Activated T-cell treated with anti-CD3 and anti-CD28 coated beads for 48 hours (primary cell): ENCODE data around the gene LAMTOR3.
A peak's percentile ranks its signal among the peaks of the same experiment; 100 is the strongest.

Source experiments
- DNase-seq: peaks from one replicate; pipeline ENCODE4 v3.0.0-alpha.2; 2020; ENCODE audit warnings: low read depth

LAMTOR3 gene, protein sequence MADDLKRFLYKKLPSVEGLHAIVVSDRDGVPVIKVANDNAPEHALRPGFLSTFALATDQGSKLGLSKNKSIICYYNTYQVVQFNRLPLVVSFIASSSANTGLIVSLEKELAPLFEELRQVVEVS

DNA sequence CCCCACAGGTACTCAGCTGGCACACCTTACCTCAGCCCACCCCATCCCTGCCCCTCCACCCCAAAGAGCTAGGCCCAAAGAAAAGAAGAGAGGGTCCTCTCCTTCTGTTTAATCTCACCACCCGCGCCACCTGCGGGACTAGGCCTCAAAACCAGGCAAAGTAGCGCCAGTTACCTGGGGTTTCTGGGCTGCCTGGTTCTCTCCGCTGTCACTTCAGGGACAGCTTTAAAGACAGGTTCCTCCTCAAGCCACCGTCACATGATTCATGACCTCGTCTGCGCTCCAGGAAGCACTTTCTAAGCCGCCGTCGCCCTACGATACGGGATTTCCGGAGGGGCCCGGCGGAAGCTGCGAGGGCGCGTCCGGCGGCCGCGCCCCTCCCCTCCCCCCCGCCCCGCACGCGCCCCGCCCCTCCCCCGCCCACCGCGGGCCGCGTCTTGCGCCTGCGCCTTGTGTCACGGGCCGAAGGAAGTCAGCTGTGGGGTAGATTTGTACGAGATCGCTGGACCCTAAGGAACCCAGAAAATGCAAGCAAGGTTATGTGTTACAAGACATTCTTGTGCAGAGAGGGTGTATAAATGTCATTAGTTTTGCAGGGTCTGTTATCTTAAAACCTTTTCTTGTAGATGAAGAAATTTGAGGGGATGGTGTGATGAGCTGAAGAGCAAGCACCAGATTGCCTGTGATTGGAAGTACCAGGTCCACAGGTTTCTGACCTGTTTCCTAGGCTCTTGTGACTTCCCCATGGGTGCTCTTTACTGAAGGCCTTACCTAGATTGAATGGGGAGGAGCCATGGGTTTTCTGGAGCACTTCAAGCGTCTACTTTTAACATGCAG lies at the start of gene LAMTOR3:
Gene LAMTOR3, minus strand, starts transcription at position 267 of the 837 bp plus-strand sequence. CDS start 464 bp downstream, outside the sequence.
- DNase-seq: peak; percentile 83

- DNase-seq: no peak
These were observed 44.1 kb upstream of the LAMTOR3 start for GRCh38 chr4:99938243-99938753.

DNA sequence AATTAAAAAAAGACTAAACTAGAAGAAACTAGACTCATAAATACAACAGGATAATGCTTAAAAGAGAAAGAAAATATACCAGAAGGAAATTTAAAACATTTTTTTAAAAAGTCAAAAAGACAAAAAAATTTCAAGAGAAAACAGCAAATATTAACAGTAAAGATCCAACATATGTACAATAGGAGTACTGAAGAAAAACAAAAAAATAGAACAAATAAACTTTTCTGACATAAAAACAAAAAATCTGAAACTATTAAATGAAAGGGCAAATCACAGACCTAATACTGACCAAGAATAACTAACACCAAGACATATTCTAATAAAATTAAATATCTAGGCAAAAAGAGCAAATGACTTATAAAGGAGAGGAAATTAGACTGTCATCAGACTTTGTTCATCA lies 40.7 kb upstream of the LAMTOR3 start:
- DNase-seq: no peak

- DNase-seq: no peak
These were observed 33.3 kb upstream of the LAMTOR3 start for GRCh38 chr4:99927566-99927965.

DNA sequence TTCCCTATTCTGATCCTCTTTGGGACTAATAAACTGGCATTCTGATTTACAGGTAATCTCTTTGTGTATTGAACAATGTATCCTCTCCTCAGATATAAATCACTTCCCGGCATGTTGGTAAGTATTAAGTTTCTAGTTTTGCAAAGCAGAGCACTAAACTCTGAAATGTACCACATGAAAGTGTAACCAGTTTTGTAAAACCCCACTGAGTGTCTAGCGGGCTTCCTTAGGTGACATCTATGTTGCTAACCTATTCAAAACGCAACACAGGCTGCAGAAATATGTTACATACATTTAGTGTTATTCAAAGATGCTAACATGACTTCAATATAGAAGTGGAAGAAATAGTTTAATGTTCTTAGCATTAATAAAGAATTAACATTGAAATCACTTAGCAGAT lies 26.9 kb upstream of the LAMTOR3 start:
- DNase-seq: no peak

- no peak for DNase-seq
These were observed 24.4 kb upstream of the LAMTOR3 start for GRCh38 chr4:99918656-99919055.

DNA sequence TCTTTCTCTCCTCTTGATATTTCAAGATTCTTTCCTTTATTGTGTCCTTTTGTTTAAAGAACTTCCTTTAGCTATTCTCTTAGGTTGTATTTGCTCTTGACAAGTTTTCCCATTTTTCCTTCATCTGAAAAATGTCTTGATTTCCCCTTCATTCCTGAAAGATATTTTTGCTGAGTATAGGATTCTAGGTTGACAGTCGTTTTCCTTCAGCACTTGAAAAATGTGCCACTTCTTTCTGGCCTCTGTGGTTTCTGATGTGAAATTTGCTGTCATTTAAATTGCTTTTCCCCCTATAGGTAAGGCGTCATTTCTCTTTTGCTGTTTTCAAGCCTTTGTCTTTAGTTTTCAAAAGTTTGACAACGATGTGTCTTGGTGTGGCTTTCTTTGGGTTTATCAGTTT lies 23.3 kb upstream of the LAMTOR3 start:
- DNase-seq: no peak

DNA sequence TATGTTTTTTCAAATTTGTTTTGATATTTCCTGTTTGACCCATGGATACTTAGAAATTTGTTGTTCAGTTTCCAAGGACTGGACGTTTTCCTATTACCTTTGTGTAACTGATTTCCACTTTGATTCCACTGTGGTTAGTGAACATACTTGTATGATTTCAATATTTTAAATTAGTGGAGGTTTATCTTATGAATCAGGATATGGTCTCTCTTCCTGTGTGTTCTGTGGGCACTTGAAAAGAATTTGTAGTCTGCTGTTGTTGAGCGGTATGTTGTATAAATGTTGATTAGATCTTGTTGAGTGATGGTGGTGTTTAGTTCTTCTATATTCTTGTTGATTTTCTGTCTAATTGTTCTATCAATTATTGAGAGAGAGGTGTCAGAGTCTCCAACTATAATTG lies 21.2 kb upstream of the LAMTOR3 start:
- DNase-seq: no peak

GRCh38 chr4:99894998-99895397 lies 771 bp upstream of the LAMTOR3 start:
- no peak for DNase-seq

DNA sequence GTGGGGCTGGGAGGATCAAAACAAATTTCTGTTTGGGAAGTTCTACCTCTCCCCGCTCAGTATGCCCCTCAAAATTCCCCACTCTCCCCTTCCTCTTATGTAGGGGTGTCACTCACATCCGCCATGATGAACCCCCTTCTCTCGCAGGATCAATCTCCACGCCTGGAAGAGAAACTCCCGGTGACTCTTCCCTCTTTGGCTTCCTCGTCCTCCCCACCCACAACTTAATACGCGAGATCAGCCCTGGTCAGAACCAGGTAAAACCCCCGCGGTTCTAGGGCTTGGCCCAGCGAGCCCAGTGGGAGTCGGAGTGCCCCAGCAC lies 427 bp downstream of the LAMTOR3 start:
- DNase-seq: no peak

DNA sequence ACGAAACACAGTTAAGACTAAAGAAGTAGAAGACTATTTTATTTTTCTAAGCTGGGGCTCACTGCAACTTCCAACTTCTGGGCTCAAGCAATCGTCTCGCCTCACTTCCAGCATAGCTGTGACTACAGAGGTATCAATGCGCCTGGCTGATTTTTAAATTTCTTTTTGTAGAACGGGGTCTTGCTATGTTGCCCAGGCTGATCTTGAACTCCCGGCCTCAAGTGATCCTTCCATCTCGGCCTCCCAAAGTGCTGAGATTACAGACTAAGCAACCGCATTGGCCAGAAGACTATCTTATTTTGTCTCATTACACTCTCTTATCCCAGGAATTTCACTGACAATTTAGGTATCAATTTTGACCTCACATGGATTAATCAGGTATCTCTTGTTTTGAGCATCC lies 1.2 kb downstream of the LAMTOR3 start:
- no peak for DNase-seq

- DNase-seq: no peak
These were observed 2.9 kb downstream of the LAMTOR3 start for GRCh38 chr4:99891351-99891750.

DNA sequence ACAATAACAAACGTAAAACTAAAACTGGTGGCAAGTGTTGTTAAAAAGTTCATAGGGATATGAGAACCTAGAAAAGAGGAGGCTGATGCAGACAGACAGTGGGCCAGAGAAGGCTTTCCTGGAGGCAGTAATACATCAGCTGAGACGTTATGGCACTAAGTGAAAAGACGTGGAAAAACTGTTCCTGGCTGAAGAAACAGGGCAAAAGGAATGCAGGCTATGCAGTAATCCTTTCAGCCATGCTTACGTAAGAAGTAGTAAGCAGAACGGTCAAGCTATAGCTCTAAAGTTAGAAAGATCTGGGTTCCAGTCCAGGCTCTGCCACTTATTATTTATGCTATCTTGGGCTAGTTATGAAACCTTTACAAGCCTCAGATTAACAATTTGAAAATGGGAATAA lies 6.4 kb downstream of the LAMTOR3 start:
- DNase-seq: no peak

GRCh38 chr4:99886146-99886545 lies 8.1 kb downstream of the LAMTOR3 start:
- DNase-seq: no peak

GRCh38 chr4:99885687-99886086 lies 8.5 kb downstream of the LAMTOR3 start:
- DNase-seq: no peak

GRCh38 chr4:99885063-99885664 lies 9.1 kb downstream of the LAMTOR3 start:
- no peak for DNase-seq

- no peak for DNase-seq
These were observed 14.8 kb downstream of the LAMTOR3 start for GRCh38 chr4:99879458-99879857.

GRCh38 chr4:99878604-99879003 lies 15.6 kb downstream of the LAMTOR3 start:
- DNase-seq: no peak

DNA sequence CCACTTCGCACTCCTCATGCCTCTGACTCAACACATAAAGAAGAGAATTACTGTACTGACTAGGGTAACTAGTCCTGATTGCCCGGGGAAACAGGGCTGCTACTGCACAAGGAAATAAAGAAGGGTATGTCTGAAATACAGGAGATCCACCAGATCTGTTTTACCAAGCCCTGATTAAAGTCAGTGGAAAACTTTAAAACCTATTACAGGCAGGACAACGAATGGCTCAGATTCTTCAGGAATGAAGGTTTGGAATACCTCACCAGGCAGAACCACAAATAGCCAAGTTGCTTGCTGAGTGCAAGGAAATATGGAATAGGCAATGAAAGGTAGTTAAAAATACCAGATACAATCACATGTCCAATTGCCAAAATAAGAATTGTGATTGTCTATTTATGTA lies 17.3 kb downstream of the LAMTOR3 start:
- no peak for DNase-seq

DNA sequence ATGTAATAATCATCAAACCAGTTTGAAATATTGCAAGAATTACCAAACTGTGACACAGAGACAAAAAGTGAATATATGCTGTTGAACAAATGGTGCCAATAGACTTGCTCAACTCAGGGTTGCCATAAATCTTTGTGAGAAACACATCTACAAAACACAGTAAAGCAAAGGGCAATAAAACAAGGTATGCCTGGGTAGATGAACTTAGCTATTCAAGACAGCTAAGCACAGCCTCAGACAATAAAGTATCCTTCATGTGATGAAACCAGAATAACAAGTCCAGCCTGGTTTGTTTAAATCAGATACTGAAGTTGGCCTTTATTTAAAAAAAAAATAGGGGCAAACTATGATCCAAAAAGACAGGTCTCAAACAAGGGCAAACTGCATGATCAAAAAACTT lies 19.2 kb downstream of the LAMTOR3 start:
- DNase-seq: no peak

DNA sequence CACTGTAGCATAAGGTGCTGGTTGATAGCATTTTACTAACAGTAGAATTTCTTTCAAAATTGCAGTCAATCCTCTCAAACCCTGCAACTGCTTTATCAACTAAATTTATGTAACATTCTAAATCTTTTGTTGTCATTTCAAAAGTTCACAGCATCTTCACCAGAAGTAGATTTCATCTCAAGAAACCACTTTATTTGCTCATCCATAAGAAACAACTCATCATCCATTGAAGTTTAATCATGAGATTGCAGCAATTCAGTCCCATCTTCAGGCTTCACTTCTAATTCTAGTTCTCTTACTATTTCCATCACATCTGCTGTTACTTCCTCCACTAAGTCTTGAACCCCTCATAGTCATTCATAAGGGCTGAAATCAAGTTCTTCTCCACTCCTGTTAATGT lies 21.7 kb downstream of the LAMTOR3 start:
- DNase-seq: no peak

- DNase-seq: no peak
These were observed 26.1 kb downstream of the LAMTOR3 start for GRCh38 chr4:99868126-99868596.

- no peak for DNase-seq
These were observed 30.4 kb downstream of the LAMTOR3 start for GRCh38 chr4:99863804-99864203.
